K562 (cell line): ENCODE measurements around the gene ADAMTS2. TPM values are rescaled to one million over a fixed set of nuclear protein-coding genes. Genes with fewer than 3 reads are reported as not detected.

Experiments
- ATAC-seq: fragments of 200-7000 bp; cut with Tn5 transposase; 3 replicates; pipeline ENCODE4 v1.9.1; 2020; ENCODE audit warnings: moderate library complexity
- BruUV-seq: library from RNA; stranded (reverse); fragments of 400-500 nt; replicated peaks from 2 replicates; lab custom pipeline; 2021; lab: Mats Ljungman, UMichigan
- CTCF ChIA-PET: fragments of 300-600 bp; formaldehyde crosslinking; extraction: SDS; loops from one replicate; lab custom pipeline; 2021; ENCODE audit warnings: low intra/inter-chr PET ratio; lab: Yijun Ruan, JAX
- POLR2A ChIA-PET: fragments of 300-600, 350-650 bp; sonication (Branson Sonifier 250); formaldehyde crosslinking; extraction: SDS; loops from one replicate; lab custom pipeline; 2021; ENCODE audit warnings: antibody characterized with exemption, inconsistent platforms; lab: Yijun Ruan, JAX
- DNase-seq, 4 experiments: peaks; one replicate each; pipeline versions ENCODE4 v3.0.0 to v3.0.0-alpha.2; 2011 to 2018; ENCODE audit warnings: low spot score in 3 of 4, mixed read lengths in 3 of 4; ENCODE audit errors: extremely low read depth in 1 of 4
- FAIRE-seq: peaks from 2 replicates; lab custom pipeline; 2011; peaks lifted over from hg19 to GRCh38; lab: Jason Lieb, UNC
- H2AFZ ChIP-seq: 2 replicates; pipeline ENCODE4 v1.6.0; 2011; ENCODE audit warnings: low read depth, low read length, control low read depth, inconsistent platforms
- H3K27ac ChIP-seq: fragments of 200-600 bp; 3 replicates; pipeline ENCODE4 v1.8.0; 2011; ENCODE audit warnings: low read depth, mild to moderate bottlenecking, control low read depth, inconsistent platforms, low read length, moderate library complexity, mixed read lengths; ENCODE audit errors: extremely low read depth
- H3K27me3 ChIP-seq, 2 experiments: fragments of 300-600 bp in 1 of 2; 2 replicates in 1 of 2; 3 replicates in 1 of 2; pipeline versions ENCODE4 v1.6.0 to v1.8.0; 2011; ENCODE audit warnings: inconsistent platforms in 2 of 2, low read length in 2 of 2, mild to moderate bottlenecking in 1 of 2, mixed read lengths in 1 of 2, moderate library complexity in 1 of 2; ENCODE audit not compliant: control insufficient read depth in 2 of 2, insufficient read depth in 2 of 2
- H3K36me3 ChIP-seq: fragments of 300-600 bp; 3 replicates; pipeline ENCODE4 v1.8.0; 2011; ENCODE audit warnings: mild to moderate bottlenecking, low read length, inconsistent platforms; ENCODE audit not compliant: control insufficient read depth, insufficient read depth
- H3K4me1 ChIP-seq, 2 experiments: fragments of 200-600 bp in 1 of 2; replicated peaks in 1 of 2; 2 replicates in 1 of 2; 3 replicates in 1 of 2; pipeline versions ENCODE4 v1.5.1 to v1.8.0; 2011; ENCODE audit warnings: inconsistent platforms in 2 of 2, low read length in 2 of 2, mild to moderate bottlenecking in 1 of 2, mixed read lengths in 1 of 2, moderate library complexity in 1 of 2; ENCODE audit not compliant: control insufficient read depth in 2 of 2, insufficient read depth in 2 of 2
- H3K4me2 ChIP-seq: 2 replicates; pipeline ENCODE4 v1.6.1; 2011; ENCODE audit warnings: low read length, control low read depth, inconsistent platforms, mixed read lengths; ENCODE audit not compliant: insufficient read depth
- H3K4me3 ChIP-seq: fragments of 200-600 bp; sonication (generic), shearing (Covaris generic); 2 replicates; pipeline ENCODE4 v1.5.1; 2016; ENCODE audit warnings: control low read depth, inconsistent platforms
- H3K79me2 ChIP-seq: fragments of 200-600 bp; 3 replicates; pipeline ENCODE4 v1.8.0; 2011; ENCODE audit warnings: low read length, inconsistent platforms; ENCODE audit not compliant: control insufficient read depth, insufficient read depth
- H3K9ac ChIP-seq, 2 experiments: 2 replicates each; pipeline versions ENCODE4 v1.6.0 to v1.6.1; 2011; ENCODE audit warnings: low read depth in 2 of 2, low read length in 2 of 2, control low read depth in 1 of 2, inconsistent platforms in 1 of 2, mild to moderate bottlenecking in 1 of 2, mixed read lengths in 1 of 2; ENCODE audit not compliant: insufficient read depth in 1 of 2
- H3K9me1 ChIP-seq: one replicate; pipeline ENCODE4 v1.6.0; 2011; ENCODE audit warnings: inconsistent platforms, mild to moderate bottlenecking, low read length, moderate library complexity; ENCODE audit not compliant: control insufficient read depth, insufficient read depth
- H3K9me3 ChIP-seq: replicated peaks from 2 replicates; pipeline ENCODE4 v1.5.1; 2011; ENCODE audit warnings: low read depth, low read length, inconsistent platforms; ENCODE audit not compliant: control insufficient read depth, insufficient read depth
- H4K20me1 ChIP-seq: replicated peaks from 2 replicates; pipeline ENCODE4 v1.6.1; 2011; ENCODE audit warnings: low read length, inconsistent platforms, mixed read lengths; ENCODE audit not compliant: control insufficient read depth, insufficient read depth
- C11orf30 ChIP-seq: fragments of 450-650 bp; IDR thresholded peaks from 2 replicates; pipeline ENCODE4 v1.6.1; 2016; ENCODE audit warnings: low read depth, mild to moderate bottlenecking
- CBX5 ChIP-seq: IDR thresholded peaks from 2 replicates; pipeline ENCODE4 v1.6.1; 2014; ENCODE audit warnings: low read depth, borderline replicate concordance
- CREBBP ChIP-seq: IDR thresholded peaks from one replicate; pipeline ENCODE4 v1.6.1; 2012; ENCODE audit warnings: low read depth, mild to moderate bottlenecking, control low read depth, inconsistent platforms, low read length
- ESRRB ChIP-seq: fragments of 250-450 bp; sonication (Bioruptor Pico); IDR thresholded peaks from 2 replicates; pipeline ENCODE4 v1.5.0; 2020; ENCODE audit warnings: mild to moderate bottlenecking, moderate library complexity, borderline replicate concordance
- ETV5 ChIP-seq: sonication (generic); formaldehyde crosslinking; IDR thresholded peaks from 2 replicates; pipeline ENCODE4 v1.4.0; 2020; ENCODE audit warnings: low read depth, mild to moderate bottlenecking, missing genetic modification reagents
- GABPB1 ChIP-seq: sonication (generic); formaldehyde crosslinking; IDR thresholded peaks from 2 replicates; pipeline ENCODE4 v1.8.0; 2022; ENCODE audit warnings: mild to moderate bottlenecking, missing genetic modification reagents
- HBP1 ChIP-seq: fragments of 450-650 bp; formaldehyde crosslinking; IDR thresholded peaks from 2 replicates; pipeline ENCODE4 v1.4.0; 2022; ENCODE audit warnings: missing genetic modification characterization
- HMG20B ChIP-seq: fragments of 250-450 bp; sonication (Bioruptor Pico); IDR thresholded peaks from 2 replicates; pipeline ENCODE4 v1.5.0; 2021; ENCODE audit warnings: mild to moderate bottlenecking
- MNT ChIP-seq, 2 experiments: fragments of 450-650 bp; conservative IDR thresholded peaks; 2 replicates each; pipeline ENCODE4 v1.6.1; 2017; ENCODE audit warnings: mild to moderate bottlenecking in 2 of 2, moderate library complexity in 2 of 2
- PKNOX1 ChIP-seq: fragments of 450-650 bp; IDR thresholded peaks from 2 replicates; pipeline ENCODE4 v1.6.1; 2016
- SMARCC2 ChIP-seq: fragments of 450-650 bp; IDR thresholded peaks from 2 replicates; pipeline ENCODE4 v1.6.1; 2017; ENCODE audit warnings: antibody characterized with exemption, moderate library complexity, mild to moderate bottlenecking, low read depth
- TRIM24 ChIP-seq, 2 experiments: fragments of 450-650 bp; IDR thresholded peaks; 2 replicates each; pipeline ENCODE4 v1.6.1; 2016
- VEZF1 ChIP-seq: fragments of 200-800 bp; sonication (Bioruptor generic); IDR thresholded peaks from 2 replicates; pipeline ENCODE4 v1.6.1; 2017; ENCODE audit warnings: missing genetic modification characterization, missing compliant biosample characterization
- ZNF253 ChIP-seq: fragments of 250-450 bp; sonication (Bioruptor Pico); conservative IDR thresholded peaks from 2 replicates; pipeline ENCODE4 v1.6.1; 2021; ENCODE audit warnings: mild to moderate bottlenecking
- ZNF655 ChIP-seq: fragments of 250-450 bp; sonication (Bioruptor Pico); IDR thresholded peaks from 2 replicates; pipeline ENCODE4 v1.5.0; 2021
- WGBS: fragments of 100-300 bp; shearing (Covaris generic); methylation state at CpG from one replicate; pipeline ENCODE4 v1.1.6; 2016; ENCODE audit warnings: low coverage, mixed read lengths; ENCODE audit not compliant: insufficient coverage; ENCODE audit errors: missing lambda C conversion rate; 5-methylcytosine and 5-hydroxymethylcytosine counted together
- in situ Hi-C: fragments of 300-500 bp; cut with MboI; formaldehyde crosslinking; loops from 4 replicates; pipeline ENCODE4 v1.15.0; 2018; ENCODE audit warnings: inconsistent platforms, mixed read lengths
- intact Hi-C: fragments of 100-400 bp; cut with micrococcal nuclease; formaldehyde crosslinking; loops from 2 replicates; pipeline ENCODE4 v1.14.2; 2022
- polyA plus RNA-seq, 8 experiments: library from polyadenylated mRNA; depleted of rRNA in 4 of 8; stranded (reverse) in 5 of 8; unstranded in 3 of 8; fragments of >200 nt; fragmentation: Nextera tagmentation in 2 of 8; fragmentation: Illumina TruSeq in 1 of 8; extraction: Ambion mirVana in 2 of 8; extraction: Trizol in 1 of 8; gene quantifications; 2 replicates each; pipeline versions ENCODE4 v1.2.1 to v1.2.3, GENCODE V29; 2011 to 2014; ENCODE audit warnings: inconsistent platforms in 1 of 8, missing spikeins in 1 of 8
- total RNA-seq, 7 experiments: library from RNA; depleted of rRNA in 6 of 7; stranded (reverse); fragments of >200 nt in 6 of 7; fragmentation: Illumina TruSeq in 2 of 7; extraction: Trizol in 2 of 7; gene quantifications; 2 replicates each; pipeline versions ENCODE4 v1.2.1 to v1.2.3, GENCODE V29; 2011 to 2021; ENCODE audit warnings: low replicate concordance in 1 of 7

ADAMTS2 gene
- total and polyA plus RNA-seq, 9 of the 15 experiments (the other 6 are each of a cell fraction or from before 2014, with no cell fraction given): not detected

- Histone ChIP-seq H3K9me3 (no peaks in the 10 kb centered on the region), H4K20me1 (no peaks in the 10 kb centered on the region), H3K4me2 (no peak overlapping the region), H3K9ac (no peak overlapping the region), H3K79me2 (no peaks in the 10 kb centered on the region), H3K9me1 (no peaks in the 10 kb centered on the region), H2AFZ (no peak overlapping the region), H3K27ac (no peak overlapping the region), H3K4me1 (peaks cover 0 to 4% of the 10 kb centered on the region in 2 experiments; a peak in 1 of 5 replicates), H3K4me3 (no peak overlapping the region), H3K36me3 (no peaks in the 10 kb centered on the region), H3K27me3 (peaks cover 2 to 75% of the 10 kb centered on the region in 2 experiments; a peak in 4 of 5 replicates)
- in situ Hi-C loops: no loop called here
- CTCF ChIA-PET: no interaction called here
- ATAC-seq (no peak), FAIRE-seq (no peak), DNase-seq (no peak)
- no peak for TF ChIP-seq HMG20B (CRISPR knock-in tag)
- no peak for TF ChIP-seq GABPB1 (CRISPR knock-in tag)
- no peak for TF ChIP-seq VEZF1 (CRISPR knock-in tag)
- TF ChIP-seq HBP1 (CRISPR knock-in tag): no peak
- TF ChIP-seq C11orf30: no peak
- no peak for TF ChIP-seq CREBBP
- no peak for TF ChIP-seq CBX5
- TF ChIP-seq ZNF655 (CRISPR knock-in tag): no peak
- TF ChIP-seq MNT (conservative IDR thresholded peaks at IDR 0.05): no peak
- TF ChIP-seq ZNF253 (CRISPR knock-in tag): no peak
- TF ChIP-seq TRIM24 (IDR thresholded peaks at IDR 0.05): no peak
- TF ChIP-seq SMARCC2: no peak
- TF ChIP-seq ETV5 (CRISPR knock-in tag): no peak
- TF ChIP-seq ESRRB (CRISPR knock-in tag): no peak
- no peak for TF ChIP-seq PKNOX1
- no TSS peak for BruUV-seq
- intact Hi-C loops: no loop called here
- WGBS: 0% methylated on average over 10 of the region's 14 CpGs
- POLR2A ChIA-PET: interaction anchor here (0.6 kb wide), 1 partner anchor 17 kb away, joined by 3 read pairs; no protein-coding TSS in a partner anchor
Observed at GRCh38 chr5:179191506-179192184, 153.6 kb downstream of the ADAMTS2 start.
